Loucy (cell line): ENCODE results near the gene TIAM2.

Experiments used
- H2AFZ ChIP-seq: fragments of 200-600 bp; sonication (generic); 2 replicates; pipeline ENCODE4 v1.6.0; 2016; ENCODE audit warnings: antibody characterized with exemption, mild to moderate bottlenecking, low read length, moderate library complexity
- H3F3A ChIP-seq: fragments of 200-600 bp; 2 replicates; pipeline ENCODE4 v1.6.0; 2016; ENCODE audit warnings: antibody characterized with exemption, low read depth, mild to moderate bottlenecking
- H3K27me3 ChIP-seq: fragments of 200-600 bp; sonication (generic); 2 replicates; pipeline ENCODE4 v1.6.1; 2014; ENCODE audit warnings: low read length, mild to moderate bottlenecking; ENCODE audit not compliant: insufficient read depth, poor library complexity, severe bottlenecking
- H3K36me3 ChIP-seq: fragments of 200-600 bp; sonication (generic); 2 replicates; pipeline ENCODE4 v1.6.1; 2016; ENCODE audit warnings: low read length; ENCODE audit not compliant: insufficient read depth
- H3K4me1 ChIP-seq: fragments of 200-600 bp; sonication (generic); 2 replicates; pipeline ENCODE4 v1.5.1; 2014; ENCODE audit warnings: low read length, mild to moderate bottlenecking; ENCODE audit not compliant: insufficient read depth, poor library complexity, severe bottlenecking
- H3K4me2 ChIP-seq: fragments of 200-600 bp; sonication (generic); 2 replicates; pipeline ENCODE4 v1.6.0; 2014; ENCODE audit warnings: antibody characterized with exemption, low read length, low read depth, mild to moderate bottlenecking; ENCODE audit not compliant: poor library complexity, severe bottlenecking
- H3K4me3 ChIP-seq: fragments of 200-600 bp; sonication (generic); 2 replicates; pipeline ENCODE4 v1.5.1; 2014; ENCODE audit warnings: low read length, mild to moderate bottlenecking, mixed read lengths; ENCODE audit not compliant: poor library complexity, severe bottlenecking
- H3K79me2 ChIP-seq: fragments of 200-600 bp; sonication (generic); 2 replicates; pipeline ENCODE4 v1.6.1; 2014; ENCODE audit warnings: low read length; ENCODE audit not compliant: insufficient read depth
- H3K9ac ChIP-seq: fragments of 200-600 bp; sonication (generic); 2 replicates; pipeline ENCODE4 v1.6.0; 2014; ENCODE audit warnings: mild to moderate bottlenecking, low read depth, low read length, moderate library complexity; ENCODE audit not compliant: poor library complexity, severe bottlenecking
- H3K9me2 ChIP-seq: fragments of 200-600 bp; sonication (generic); replicated peaks from 2 replicates; pipeline ENCODE4 v1.6.1; 2016; ENCODE audit warnings: low read depth, low read length, mixed read lengths
- H3K9me3 ChIP-seq: fragments of 200-600 bp; sonication (generic); 2 replicates; pipeline ENCODE4 v1.6.1; 2014; ENCODE audit warnings: mild to moderate bottlenecking, antibody characterized with exemption, low read length, low read depth; ENCODE audit not compliant: insufficient read depth
- H4K20me1 ChIP-seq: fragments of 200-600 bp; sonication (generic); 2 replicates; pipeline ENCODE4 v1.6.0; 2014; ENCODE audit warnings: antibody characterized with exemption, low read length, mild to moderate bottlenecking; ENCODE audit not compliant: insufficient read depth, poor library complexity, severe bottlenecking
- EZH2phosphoT487 ChIP-seq: fragments of 200-600 bp; IDR thresholded peaks from 2 replicates; pipeline ENCODE4 v1.6.1; 2018; ENCODE audit warnings: antibody characterized with exemption, mild to moderate bottlenecking, moderate library complexity, borderline replicate concordance
- TF ChIP-seq, protein P1 (sequence below): fragments of 200-600 bp; sonication (generic); conservative IDR thresholded peaks from 2 replicates; pipeline ENCODE4 v1.5.1; 2014; ENCODE audit warnings: mild to moderate bottlenecking, antibody characterized with exemption, low read length

The TIAM2 gene

DNA sequence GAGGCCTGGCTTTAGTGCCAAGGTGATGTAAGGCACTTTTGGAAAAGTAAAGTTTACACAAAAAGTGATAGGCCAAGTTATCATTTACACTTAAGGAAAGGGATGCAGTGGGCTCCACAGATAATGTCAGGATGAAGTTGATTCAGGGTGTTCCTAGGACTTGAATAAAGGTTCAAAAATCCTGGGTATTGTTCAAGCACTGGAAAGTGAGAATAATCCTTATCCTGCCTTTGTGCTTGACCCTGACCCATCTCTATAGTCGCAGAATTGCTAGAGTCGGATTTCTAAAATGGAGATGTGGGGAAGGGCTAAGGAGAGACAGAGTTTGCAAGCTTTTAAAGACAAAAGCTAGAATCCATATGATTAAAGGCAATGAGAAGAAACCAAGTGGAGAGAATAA is 115.6 kb downstream of the TIAM2 start:
- H3K9me2 ChIP-seq, result no peaks in the 10 kb centered on the region
- H3K36me3 ChIP-seq, result no peaks in the 10 kb centered on the region
- no peaks in the 10 kb centered on the region for H3F3A ChIP-seq
- no peaks in the 10 kb centered on the region for H3K79me2 ChIP-seq
- H3K27me3 ChIP-seq, result no peaks in the 10 kb centered on the region
- no peak overlapping the region for H2AFZ ChIP-seq
- no peak overlapping the region for H3K4me3 ChIP-seq
- H3K4me1 ChIP-seq, result no peaks in the 10 kb centered on the region
- no peaks in the 10 kb centered on the region for H4K20me1 ChIP-seq
- TF ChIP-seq, protein P1, sequence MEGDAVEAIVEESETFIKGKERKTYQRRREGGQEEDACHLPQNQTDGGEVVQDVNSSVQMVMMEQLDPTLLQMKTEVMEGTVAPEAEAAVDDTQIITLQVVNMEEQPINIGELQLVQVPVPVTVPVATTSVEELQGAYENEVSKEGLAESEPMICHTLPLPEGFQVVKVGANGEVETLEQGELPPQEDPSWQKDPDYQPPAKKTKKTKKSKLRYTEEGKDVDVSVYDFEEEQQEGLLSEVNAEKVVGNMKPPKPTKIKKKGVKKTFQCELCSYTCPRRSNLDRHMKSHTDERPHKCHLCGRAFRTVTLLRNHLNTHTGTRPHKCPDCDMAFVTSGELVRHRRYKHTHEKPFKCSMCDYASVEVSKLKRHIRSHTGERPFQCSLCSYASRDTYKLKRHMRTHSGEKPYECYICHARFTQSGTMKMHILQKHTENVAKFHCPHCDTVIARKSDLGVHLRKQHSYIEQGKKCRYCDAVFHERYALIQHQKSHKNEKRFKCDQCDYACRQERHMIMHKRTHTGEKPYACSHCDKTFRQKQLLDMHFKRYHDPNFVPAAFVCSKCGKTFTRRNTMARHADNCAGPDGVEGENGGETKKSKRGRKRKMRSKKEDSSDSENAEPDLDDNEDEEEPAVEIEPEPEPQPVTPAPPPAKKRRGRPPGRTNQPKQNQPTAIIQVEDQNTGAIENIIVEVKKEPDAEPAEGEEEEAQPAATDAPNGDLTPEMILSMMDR, result no peak
- no peaks in the 10 kb centered on the region for H3K9me3 ChIP-seq
- H3K4me2 ChIP-seq, result no peak overlapping the region
- H3K9ac ChIP-seq, result no peak overlapping the region

DNA sequence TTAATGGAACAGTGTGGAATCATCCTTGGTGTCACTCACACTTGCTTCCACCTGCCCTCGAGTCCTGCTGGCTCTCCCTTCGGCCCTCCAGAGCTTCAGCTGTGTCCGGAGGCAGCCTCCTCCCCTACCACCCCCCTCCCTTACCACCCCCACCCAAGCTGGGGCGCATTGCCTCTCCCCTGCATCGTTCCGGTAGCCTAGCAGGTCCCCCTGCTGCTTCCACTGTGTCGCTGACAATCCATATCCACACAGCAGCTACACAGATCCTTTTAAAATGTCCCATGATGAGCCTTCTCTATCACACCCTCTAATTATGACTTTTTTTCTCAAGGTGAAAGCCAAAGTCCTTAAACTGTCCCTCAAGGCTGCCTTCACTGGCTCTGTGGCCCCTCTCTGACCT is 117.6 kb downstream of the TIAM2 start:
- H3K9me3 ChIP-seq, result no peaks in the 10 kb centered on the region
- no peaks in the 10 kb centered on the region for H3K9me2 ChIP-seq
- H3K4me1 ChIP-seq, result no peaks in the 10 kb centered on the region
- H3K9ac ChIP-seq, result no peak overlapping the region
- no peak overlapping the region for H2AFZ ChIP-seq
- H3F3A ChIP-seq, result no peaks in the 10 kb centered on the region
- no peak overlapping the region for H3K4me3 ChIP-seq
- TF ChIP-seq EZH2phosphoT487, result no peak
- TF ChIP-seq, protein P1, result no peak
- no peak overlapping the region for H3K4me2 ChIP-seq
- H3K27me3 ChIP-seq, result no peaks in the 10 kb centered on the region
- H3K79me2 ChIP-seq, result no peaks in the 10 kb centered on the region
- no peaks in the 10 kb centered on the region for H4K20me1 ChIP-seq
- H3K36me3 ChIP-seq, result no peaks in the 10 kb centered on the region

DNA sequence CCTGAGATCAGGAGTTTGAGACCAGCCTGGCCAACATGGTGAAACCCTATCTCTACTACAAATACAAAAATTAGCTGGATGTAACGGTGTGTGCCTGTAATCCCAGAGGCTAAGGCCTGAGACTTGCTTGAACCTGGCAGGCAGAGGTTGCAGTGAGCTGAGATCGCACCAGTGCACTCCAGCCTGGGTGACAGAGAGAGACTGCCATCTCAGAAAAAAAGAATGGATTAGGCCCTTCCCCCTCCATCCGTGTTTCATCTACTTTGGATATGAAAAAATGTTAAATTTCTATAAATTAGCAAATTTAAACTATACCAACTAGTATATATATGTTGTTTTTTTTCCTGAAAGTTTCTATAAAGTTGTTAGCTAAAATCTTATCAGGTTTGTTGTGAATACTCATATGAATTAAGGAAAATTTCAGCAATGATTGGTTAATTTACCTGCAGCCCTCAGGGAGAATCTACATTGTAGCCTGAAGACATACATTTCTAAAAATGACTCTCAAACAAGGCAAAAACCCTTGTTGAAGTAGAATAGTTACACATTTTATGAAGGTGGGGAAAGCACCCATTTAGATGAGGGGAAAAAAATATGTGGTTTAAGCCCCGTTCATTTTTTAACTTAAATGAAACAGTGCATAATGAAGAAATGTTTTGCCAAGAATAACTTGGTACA is 120.9 kb downstream of the TIAM2 start:
- Histone ChIP-seq H3F3A (no peaks in the 10 kb centered on the region), H3K4me1 (no peaks in the 10 kb centered on the region), H3K9me2 (no peaks in the 10 kb centered on the region), H3K9me3 (no peaks in the 10 kb centered on the region), H3K27me3 (no peaks in the 10 kb centered on the region), H4K20me1 (no peaks in the 10 kb centered on the region), H3K36me3 (no peaks in the 10 kb centered on the region), H3K79me2 (no peaks in the 10 kb centered on the region), H3K9ac (no peak overlapping the region), H2AFZ (no peak overlapping the region), H3K4me2 (no peak overlapping the region), H3K4me3 (no peak overlapping the region)
- TF ChIP-seq, protein P1, result no peak
- no peak for TF ChIP-seq EZH2phosphoT487
